Immature natural killer cell (primary cell): Measurements from ENCODE around the gene RARB. TPM values are rescaled to one million over a fixed set of nuclear protein-coding genes. Genes with fewer than 3 reads are reported as not detected.

Source experiments
- DNase-seq, 3 donors: peaks; one replicate each; pipeline ENCODE4 v3.0.0; 2022; ENCODE audit warnings: mixed read lengths in 1 of 3
- H3K27ac Mint-ChIP-seq, 6 donors: one replicate each; pipeline ENCODE4 v1.8.0; 2020; ENCODE audit warnings: mixed read lengths in 6 of 6, mild to moderate bottlenecking in 5 of 6, inconsistent platforms in 4 of 6, moderate library complexity in 3 of 6
- H3K27me3 Mint-ChIP-seq, 3 donors: one replicate each; pipeline ENCODE4 v1.8.0; 2020 to 2021; ENCODE audit warnings: low read depth in 3 of 3, mild to moderate bottlenecking in 3 of 3, mixed read lengths in 3 of 3, moderate library complexity in 3 of 3, inconsistent platforms in 1 of 3
- H3K36me3 Mint-ChIP-seq, 3 donors: one replicate each; pipeline ENCODE4 v1.8.0; 2020; ENCODE audit warnings: mixed read lengths in 3 of 3, inconsistent platforms in 2 of 3, mild to moderate bottlenecking in 2 of 3
- H3K4me1 Mint-ChIP-seq, 2 donors: one replicate each; pipeline ENCODE4 v1.8.0; 2020; ENCODE audit warnings: inconsistent platforms in 2 of 2, mild to moderate bottlenecking in 2 of 2, mixed read lengths in 2 of 2, moderate library complexity in 1 of 2
- H3K4me3 Mint-ChIP-seq, 5 donors: one replicate each; pipeline ENCODE4 v1.8.0; 2020; ENCODE audit warnings: mild to moderate bottlenecking in 5 of 5, mixed read lengths in 5 of 5, inconsistent platforms in 3 of 5, moderate library complexity in 3 of 5
- H3K9me3 Mint-ChIP-seq, 6 donors: one replicate each; pipeline ENCODE4 v1.8.0; 2020; ENCODE audit warnings: mild to moderate bottlenecking in 6 of 6, mixed read lengths in 6 of 6, inconsistent platforms in 4 of 6, moderate library complexity in 3 of 6
- polyA plus RNA-seq, 3 donors: library from polyadenylated mRNA; unstranded; fragments of 300-500 nt; fragmentation: Illumina TruSeq; gene quantifications; one replicate each; pipeline ENCODE4 v1.2.3, GENCODE V29; 2021

Gene RARB
- polyA plus RNA-seq, 3 donors from 2014 or later = 0.19 to 0.61 TPM; not detected in 1

GRCh38 chr3:25552251-25552650 lies 124.2 kb downstream of the RARB start:
- no peak overlapping the region for H3K27ac Mint-ChIP-seq
- H3K4me1 Mint-ChIP-seq = no peaks in the 10 kb centered on the region
- DNase-seq = no peak
- no peak overlapping the region for H3K4me3 Mint-ChIP-seq
- no peaks in the 10 kb centered on the region for H3K36me3 Mint-ChIP-seq
- H3K9me3 Mint-ChIP-seq = peaks cover 0 to 2% (median 0%) of the 10 kb centered on the region in 6 donors
- no peaks in the 10 kb centered on the region for H3K27me3 Mint-ChIP-seq

GRCh38 chr3:25554376-25554775 lies 126.3 kb downstream of the RARB start:
- no peaks in the 10 kb centered on the region for H3K4me1 Mint-ChIP-seq
- no peak for DNase-seq
- peaks cover 0 to 2% (median 0%) of the 10 kb centered on the region in 6 donors for H3K9me3 Mint-ChIP-seq
- no peak overlapping the region for H3K27ac Mint-ChIP-seq
- no peak overlapping the region for H3K4me3 Mint-ChIP-seq
- H3K36me3 Mint-ChIP-seq = no peaks in the 10 kb centered on the region
- H3K27me3 Mint-ChIP-seq = no peaks in the 10 kb centered on the region

DNA sequence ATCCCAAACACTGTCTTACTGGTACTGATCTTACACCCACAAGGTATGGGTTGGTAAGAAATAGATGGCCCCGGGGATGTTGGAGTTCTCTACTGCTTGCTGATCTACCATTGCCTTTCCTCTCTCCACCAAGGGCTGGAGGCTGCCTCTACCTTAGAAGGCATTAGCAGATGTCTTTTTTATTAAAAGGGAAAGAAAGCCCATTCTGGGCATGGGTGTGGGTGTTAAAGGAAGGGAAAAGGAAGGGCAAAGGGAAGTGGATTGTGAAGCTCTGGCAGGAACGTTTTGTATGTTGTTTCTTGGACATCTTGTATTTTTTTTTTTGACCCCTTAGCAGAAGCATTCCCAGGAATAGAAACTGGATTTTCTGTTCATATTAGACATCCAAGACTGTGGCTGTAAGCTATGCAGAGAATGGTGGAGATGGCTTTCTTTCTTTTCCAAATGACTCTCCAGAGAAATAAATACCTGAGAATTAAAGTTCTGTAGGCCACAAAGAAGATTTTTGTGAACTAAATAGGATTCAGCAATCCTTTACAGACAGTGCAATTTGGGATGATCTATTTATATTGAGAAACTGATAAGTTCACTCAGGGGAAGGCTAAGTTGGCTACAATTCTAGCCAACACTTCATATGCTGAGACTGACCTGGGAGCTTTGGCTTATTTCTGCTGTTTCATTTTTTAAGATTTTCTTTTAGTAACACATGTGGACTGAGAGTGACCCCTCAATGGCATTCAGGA lies 127.8 kb downstream of the RARB start:
- no peak overlapping the region for H3K4me3 Mint-ChIP-seq
- no peak for DNase-seq
- no peaks in the 10 kb centered on the region for H3K36me3 Mint-ChIP-seq
- no peaks in the 10 kb centered on the region for H3K4me1 Mint-ChIP-seq
- peaks cover 0 to 2% (median 0%) of the 10 kb centered on the region in 6 donors for H3K9me3 Mint-ChIP-seq
- H3K27me3 Mint-ChIP-seq = no peaks in the 10 kb centered on the region
- no peak overlapping the region for H3K27ac Mint-ChIP-seq

- Mint-ChIP-seq H3K9me3 (no peaks in the 10 kb centered on the region), H3K27me3 (no peaks in the 10 kb centered on the region), H3K36me3 (no peaks in the 10 kb centered on the region), H3K4me1 (no peaks in the 10 kb centered on the region), H3K4me3 (no peak overlapping the region), H3K27ac (no peak overlapping the region)
- no peak for DNase-seq
Observed at GRCh38 chr3:25556447-25556846, 128.4 kb downstream of the RARB start.

DNA sequence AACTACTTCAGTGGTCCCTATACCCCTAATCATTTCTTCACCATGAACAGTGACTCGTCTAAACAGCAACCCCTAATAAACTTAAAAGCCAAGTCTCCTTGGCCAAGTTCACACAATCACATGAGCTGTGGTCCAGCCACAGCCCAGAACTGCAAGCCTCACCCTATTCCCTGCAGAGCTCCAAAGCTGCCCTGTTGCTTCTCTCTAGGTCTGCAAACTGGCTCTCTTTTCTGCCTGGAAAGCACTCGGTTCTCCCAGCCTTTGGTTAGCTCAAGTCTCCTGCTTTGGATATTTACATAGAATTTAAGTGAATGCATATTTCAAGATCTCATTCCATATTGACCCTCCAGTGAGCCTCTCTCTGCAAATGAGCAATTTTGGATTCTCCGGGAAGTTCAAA lies 129.6 kb downstream of the RARB start:
- H3K27me3 Mint-ChIP-seq = no peaks in the 10 kb centered on the region

GRCh38 chr3:25558121-25558520 lies 130.1 kb downstream of the RARB start:
- H3K27me3 Mint-ChIP-seq = no peaks in the 10 kb centered on the region
- no peaks in the 10 kb centered on the region for H3K4me1 Mint-ChIP-seq
- no peak overlapping the region for H3K4me3 Mint-ChIP-seq
- H3K27ac Mint-ChIP-seq = no peak overlapping the region
- H3K9me3 Mint-ChIP-seq = no peaks in the 10 kb centered on the region
- DNase-seq = no peak
- H3K36me3 Mint-ChIP-seq = no peaks in the 10 kb centered on the region

More for the DNA sequence above, 129.6 kb downstream of the RARB start:
- no peaks in the 10 kb centered on the region for H3K36me3 Mint-ChIP-seq
- H3K27ac Mint-ChIP-seq = no peak overlapping the region
- H3K9me3 Mint-ChIP-seq = no peaks in the 10 kb centered on the region
- no peak for DNase-seq
- no peaks in the 10 kb centered on the region for H3K4me1 Mint-ChIP-seq
- no peak overlapping the region for H3K4me3 Mint-ChIP-seq

- DNase-seq = no peak
- Mint-ChIP-seq H3K4me1 (no peaks in the 10 kb centered on the region), H3K4me3 (no peak overlapping the region), H3K36me3 (no peaks in the 10 kb centered on the region), H3K27me3 (no peaks in the 10 kb centered on the region), H3K27ac (no peak overlapping the region), H3K9me3 (no peaks in the 10 kb centered on the region)
Observed at GRCh38 chr3:25558796-25559195, 130.7 kb downstream of the RARB start.

GRCh38 chr3:25563601-25564000 lies 135.5 kb downstream of the RARB start:
- no peak overlapping the region for H3K27ac Mint-ChIP-seq
- peaks cover 0 to 2% (median 0%) of the 10 kb centered on the region in 3 donors for H3K27me3 Mint-ChIP-seq
- no peaks in the 10 kb centered on the region for H3K36me3 Mint-ChIP-seq
- no peak overlapping the region for H3K4me3 Mint-ChIP-seq
- H3K9me3 Mint-ChIP-seq = no peaks in the 10 kb centered on the region
- no peaks in the 10 kb centered on the region for H3K4me1 Mint-ChIP-seq
- no peak for DNase-seq

DNA sequence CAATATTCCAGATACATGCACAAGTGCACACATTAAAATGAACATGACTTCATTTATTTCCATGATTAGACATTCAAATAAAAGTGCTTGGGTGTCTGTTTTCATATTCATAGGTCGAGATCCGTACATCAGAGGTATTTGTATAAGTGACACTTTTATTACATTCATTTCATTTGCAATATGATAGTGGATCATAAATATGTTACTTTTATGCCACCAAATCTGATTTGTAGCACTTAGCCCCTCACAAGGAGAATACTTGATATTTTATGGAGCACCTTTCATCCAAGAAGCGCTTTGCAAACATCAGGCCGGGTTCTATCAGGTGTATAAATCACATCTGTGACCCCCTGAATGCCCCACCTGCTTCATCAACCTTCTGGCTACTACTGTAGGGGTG lies 136.0 kb downstream of the RARB start:
- Mint-ChIP-seq H3K27ac (no peak overlapping the region), H3K9me3 (no peaks in the 10 kb centered on the region), H3K27me3 (peaks cover 0 to 2% (median 0%) of the 10 kb centered on the region in 3 donors), H3K36me3 (no peaks in the 10 kb centered on the region), H3K4me1 (no peaks in the 10 kb centered on the region), H3K4me3 (no peak overlapping the region)
- no peak for DNase-seq

GRCh38 chr3:25565807-25566206 lies 137.7 kb downstream of the RARB start:
- H3K4me3 Mint-ChIP-seq = no peak overlapping the region
- no peak for DNase-seq
- no peaks in the 10 kb centered on the region for H3K9me3 Mint-ChIP-seq
- H3K36me3 Mint-ChIP-seq = no peaks in the 10 kb centered on the region
- peaks cover 0 to 2% (median 0%) of the 10 kb centered on the region in 3 donors for H3K27me3 Mint-ChIP-seq
- no peaks in the 10 kb centered on the region for H3K4me1 Mint-ChIP-seq
- no peak overlapping the region for H3K27ac Mint-ChIP-seq

DNA sequence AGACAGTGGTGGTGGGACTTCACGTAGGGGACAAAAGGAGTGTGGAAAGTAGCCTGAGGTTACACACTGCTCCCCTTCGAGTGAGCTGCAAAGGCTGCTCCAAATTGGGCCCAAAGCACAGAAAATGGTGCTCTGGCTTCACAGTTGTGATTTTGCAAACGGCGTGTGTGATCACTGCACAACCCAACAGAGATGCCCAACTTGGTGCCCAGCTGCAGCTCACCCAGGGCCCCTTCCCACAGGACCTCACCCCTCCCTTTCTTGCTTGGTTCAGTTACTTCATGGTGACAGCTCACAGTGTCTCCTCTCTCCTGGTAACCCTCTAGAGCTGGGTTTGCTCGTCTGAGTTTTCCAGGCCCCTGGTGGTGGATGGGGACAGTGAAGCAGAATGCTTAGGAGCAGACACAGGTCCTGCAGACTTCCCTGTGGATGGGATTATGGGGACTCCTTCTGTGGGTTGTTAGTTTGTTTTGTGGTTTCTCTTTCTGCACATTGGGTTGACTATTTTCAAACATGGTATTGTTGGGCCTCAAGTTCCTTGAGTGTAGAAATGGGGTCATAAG lies 138.4 kb downstream of the RARB start:
- H3K9me3 Mint-ChIP-seq = no peaks in the 10 kb centered on the region
- no peaks in the 10 kb centered on the region for H3K4me1 Mint-ChIP-seq
- H3K36me3 Mint-ChIP-seq = no peaks in the 10 kb centered on the region
- H3K4me3 Mint-ChIP-seq = no peak overlapping the region
- no peak for DNase-seq
- no peak overlapping the region for H3K27ac Mint-ChIP-seq
- peaks cover 0 to 2% (median 0%) of the 10 kb centered on the region in 3 donors for H3K27me3 Mint-ChIP-seq

- Mint-ChIP-seq H3K9me3 (no peaks in the 10 kb centered on the region), H3K4me3 (no peak overlapping the region), H3K27ac (no peak overlapping the region), H3K4me1 (no peaks in the 10 kb centered on the region), H3K36me3 (no peaks in the 10 kb centered on the region), H3K27me3 (peaks cover 0 to 2% (median under 1%) of the 10 kb centered on the region in 3 donors)
- no peak for DNase-seq
Observed at GRCh38 chr3:25567388-25567787, 139.3 kb downstream of the RARB start.

DNA sequence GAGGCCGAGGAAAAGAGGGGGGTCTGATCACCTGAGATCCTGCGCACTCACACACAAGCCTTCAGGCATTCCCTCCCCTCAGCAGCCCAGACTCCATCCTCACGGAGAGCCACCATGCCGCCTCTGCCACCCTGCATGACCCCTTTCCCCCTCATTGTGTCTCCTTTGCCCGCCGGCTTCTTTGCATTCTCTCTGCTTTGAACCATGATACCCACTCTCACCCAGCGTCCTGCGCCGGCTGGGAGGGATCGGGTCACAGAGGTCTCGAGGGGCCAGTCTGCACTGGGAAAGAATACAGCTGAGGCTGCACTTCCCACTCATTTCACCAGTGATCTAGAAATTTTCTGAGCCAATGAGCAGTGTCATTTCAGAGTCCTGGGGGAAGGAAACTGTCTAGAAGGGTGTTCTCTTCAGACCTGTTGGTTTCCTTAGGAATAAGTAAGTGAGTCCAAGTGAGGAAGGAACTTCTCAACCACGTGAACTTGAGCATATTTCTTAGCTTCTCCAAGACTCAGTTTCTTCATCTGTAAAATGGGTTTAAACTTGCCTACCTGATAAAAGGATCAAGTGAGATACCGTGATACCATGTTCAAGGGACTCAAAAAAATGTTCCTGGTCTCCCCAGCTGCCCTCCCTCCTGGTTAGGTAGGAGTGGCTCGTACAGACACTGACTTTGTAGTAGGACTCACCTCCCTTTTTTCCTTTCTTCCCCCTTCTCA lies 139.9 kb downstream of the RARB start:
- peaks cover 0 to 2% (median 2%) of the 10 kb centered on the region in 3 donors for H3K27me3 Mint-ChIP-seq
- no peak overlapping the region for H3K4me3 Mint-ChIP-seq
- no peaks in the 10 kb centered on the region for H3K36me3 Mint-ChIP-seq
- no peak overlapping the region for H3K27ac Mint-ChIP-seq
- H3K9me3 Mint-ChIP-seq = no peaks in the 10 kb centered on the region
- no peaks in the 10 kb centered on the region for H3K4me1 Mint-ChIP-seq
- no peak for DNase-seq

DNA sequence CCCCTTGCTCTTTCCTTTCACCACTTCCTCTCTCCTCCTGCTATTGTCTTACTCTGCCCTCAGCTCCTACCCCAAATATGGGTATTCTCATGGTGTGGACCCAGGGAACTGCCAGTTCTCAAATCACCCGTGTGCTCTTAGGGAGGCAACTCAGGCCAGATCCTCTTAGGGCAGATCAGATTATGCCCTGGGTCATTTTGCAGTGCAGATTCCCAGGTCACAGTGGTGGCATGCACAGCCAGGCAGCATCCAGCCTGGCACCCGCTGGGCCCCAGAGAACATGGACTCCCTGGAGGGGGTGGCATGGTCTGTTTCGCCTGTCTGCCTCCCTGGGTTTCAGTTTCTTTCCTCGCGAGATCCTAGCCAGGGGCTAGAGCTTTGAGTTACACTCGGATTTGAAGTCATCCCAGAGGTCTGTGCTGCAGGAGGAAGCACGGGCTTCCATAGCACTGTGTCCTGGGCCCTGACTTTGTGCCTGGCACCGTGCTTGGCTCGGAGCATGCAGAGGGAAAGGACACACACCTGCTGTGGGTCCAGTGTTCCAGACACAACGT lies 140.5 kb downstream of the RARB start:
- Mint-ChIP-seq H3K4me1 (no peaks in the 10 kb centered on the region), H3K27ac (no peak overlapping the region), H3K36me3 (no peaks in the 10 kb centered on the region), H3K4me3 (no peak overlapping the region), H3K27me3 (peaks cover 0 to 2% (median 2%) of the 10 kb centered on the region in 3 donors), H3K9me3 (no peaks in the 10 kb centered on the region)
- no peak for DNase-seq
